K562 (cell line): Measurements from ENCODE around the gene POLR2C. TPM values are rescaled to one million over a fixed set of nuclear protein-coding genes. Genes with fewer than 3 reads are reported as not detected.

Source experiments
- ATAC-seq: fragments of 200-7000 bp; cut with Tn5 transposase; 3 replicates; pipeline ENCODE4 v1.9.1; 2020; ENCODE audit warnings: moderate library complexity
- BruUV-seq: library from RNA; stranded (reverse); fragments of 400-500 nt; replicated peaks from 2 replicates; lab custom pipeline; 2021; lab: Mats Ljungman, UMichigan
- CTCF ChIA-PET: fragments of 300-600 bp; formaldehyde crosslinking; extraction: SDS; loops from one replicate; lab custom pipeline; 2021; ENCODE audit warnings: low intra/inter-chr PET ratio; lab: Yijun Ruan, JAX
- POLR2A ChIA-PET: fragments of 300-600, 350-650 bp; sonication (Branson Sonifier 250); formaldehyde crosslinking; extraction: SDS; loops from one replicate; lab custom pipeline; 2021; ENCODE audit warnings: antibody characterized with exemption, inconsistent platforms; lab: Yijun Ruan, JAX
- DNase-seq, 4 experiments: peaks; one replicate each; pipeline versions ENCODE4 v3.0.0 to v3.0.0-alpha.2; 2011 to 2018; ENCODE audit warnings: low spot score in 3 of 4, mixed read lengths in 3 of 4; ENCODE audit errors: extremely low read depth in 1 of 4
- FAIRE-seq: peaks from 2 replicates; lab custom pipeline; 2011; peaks lifted over from hg19 to GRCh38; lab: Jason Lieb, UNC
- H2AFZ ChIP-seq: 2 replicates; pipeline ENCODE4 v1.6.0; 2011; ENCODE audit warnings: low read depth, low read length, control low read depth, inconsistent platforms
- H3K27ac ChIP-seq: fragments of 200-600 bp; 3 replicates; pipeline ENCODE4 v1.8.0; 2011; ENCODE audit warnings: low read depth, mild to moderate bottlenecking, control low read depth, inconsistent platforms, low read length, moderate library complexity, mixed read lengths; ENCODE audit errors: extremely low read depth
- H3K27me3 ChIP-seq, 2 experiments: fragments of 300-600 bp in 1 of 2; 2 replicates in 1 of 2; 3 replicates in 1 of 2; pipeline versions ENCODE4 v1.6.0 to v1.8.0; 2011; ENCODE audit warnings: inconsistent platforms in 2 of 2, low read length in 2 of 2, mild to moderate bottlenecking in 1 of 2, mixed read lengths in 1 of 2, moderate library complexity in 1 of 2; ENCODE audit not compliant: control insufficient read depth in 2 of 2, insufficient read depth in 2 of 2
- H3K36me3 ChIP-seq: fragments of 300-600 bp; 3 replicates; pipeline ENCODE4 v1.8.0; 2011; ENCODE audit warnings: mild to moderate bottlenecking, low read length, inconsistent platforms; ENCODE audit not compliant: control insufficient read depth, insufficient read depth
- H3K4me1 ChIP-seq, 2 experiments: fragments of 200-600 bp in 1 of 2; replicated peaks in 1 of 2; 2 replicates in 1 of 2; 3 replicates in 1 of 2; pipeline versions ENCODE4 v1.5.1 to v1.8.0; 2011; ENCODE audit warnings: inconsistent platforms in 2 of 2, low read length in 2 of 2, mild to moderate bottlenecking in 1 of 2, mixed read lengths in 1 of 2, moderate library complexity in 1 of 2; ENCODE audit not compliant: control insufficient read depth in 2 of 2, insufficient read depth in 2 of 2
- H3K4me2 ChIP-seq: 2 replicates; pipeline ENCODE4 v1.6.1; 2011; ENCODE audit warnings: low read length, control low read depth, inconsistent platforms, mixed read lengths; ENCODE audit not compliant: insufficient read depth
- H3K4me3 ChIP-seq: fragments of 200-600 bp; sonication (generic), shearing (Covaris generic); 2 replicates; pipeline ENCODE4 v1.5.1; 2016; ENCODE audit warnings: control low read depth, inconsistent platforms
- H3K79me2 ChIP-seq: fragments of 200-600 bp; 3 replicates; pipeline ENCODE4 v1.8.0; 2011; ENCODE audit warnings: low read length, inconsistent platforms; ENCODE audit not compliant: control insufficient read depth, insufficient read depth
- H3K9ac ChIP-seq, 2 experiments: 2 replicates each; pipeline versions ENCODE4 v1.6.0 to v1.6.1; 2011; ENCODE audit warnings: low read depth in 2 of 2, low read length in 2 of 2, control low read depth in 1 of 2, inconsistent platforms in 1 of 2, mild to moderate bottlenecking in 1 of 2, mixed read lengths in 1 of 2; ENCODE audit not compliant: insufficient read depth in 1 of 2
- H3K9me1 ChIP-seq: one replicate; pipeline ENCODE4 v1.6.0; 2011; ENCODE audit warnings: inconsistent platforms, mild to moderate bottlenecking, low read length, moderate library complexity; ENCODE audit not compliant: control insufficient read depth, insufficient read depth
- H3K9me3 ChIP-seq: replicated peaks from 2 replicates; pipeline ENCODE4 v1.5.1; 2011; ENCODE audit warnings: low read depth, low read length, inconsistent platforms; ENCODE audit not compliant: control insufficient read depth, insufficient read depth
- H4K20me1 ChIP-seq: replicated peaks from 2 replicates; pipeline ENCODE4 v1.6.1; 2011; ENCODE audit warnings: low read length, inconsistent platforms, mixed read lengths; ENCODE audit not compliant: control insufficient read depth, insufficient read depth
- CAMTA2 ChIP-seq: fragments of 250-450 bp; sonication (Bioruptor Pico); conservative IDR thresholded peaks from 2 replicates; pipeline ENCODE4 v1.5.1; 2022
- CTCF ChIP-seq, 3 experiments: IDR thresholded peaks in 2 of 3; conservative IDR thresholded peaks in 1 of 3; 2 replicates each; pipeline ENCODE4 v1.5.1; 2011 to 2012; ENCODE audit warnings: low read length in 3 of 3, mild to moderate bottlenecking in 3 of 3, control low read depth in 2 of 3, improper control_type of control experiment in 1 of 3, inconsistent platforms in 1 of 3, low read depth in 1 of 3, mixed read lengths in 1 of 3, moderate library complexity in 1 of 3; ENCODE audit not compliant: insufficient read depth in 2 of 3
- whole genome bisulfite sequencing: fragments of 100-300 bp; shearing (Covaris generic); methylation state at CpG from one replicate; pipeline ENCODE4 v1.1.6; 2016; ENCODE audit warnings: low coverage, mixed read lengths; ENCODE audit not compliant: insufficient coverage; ENCODE audit errors: missing lambda C conversion rate; 5-methylcytosine and 5-hydroxymethylcytosine counted together
- in situ Hi-C: fragments of 300-500 bp; cut with MboI; formaldehyde crosslinking; loops from 4 replicates; pipeline ENCODE4 v1.15.0; 2018; ENCODE audit warnings: inconsistent platforms, mixed read lengths
- intact Hi-C: fragments of 100-400 bp; cut with micrococcal nuclease; formaldehyde crosslinking; loops from 2 replicates; pipeline ENCODE4 v1.14.2; 2022
- polyA plus RNA-seq, 8 experiments: library from polyadenylated mRNA; depleted of rRNA in 4 of 8; stranded (reverse) in 5 of 8; unstranded in 3 of 8; fragments of >200 nt; fragmentation: Nextera tagmentation in 2 of 8; fragmentation: Illumina TruSeq in 1 of 8; extraction: Ambion mirVana in 2 of 8; extraction: Trizol in 1 of 8; gene quantifications; 2 replicates each; pipeline versions ENCODE4 v1.2.1 to v1.2.3, GENCODE V29; 2011 to 2014; ENCODE audit warnings: inconsistent platforms in 1 of 8, missing spikeins in 1 of 8
- total RNA-seq, 7 experiments: library from RNA; depleted of rRNA in 6 of 7; stranded (reverse); fragments of >200 nt in 6 of 7; fragmentation: Illumina TruSeq in 2 of 7; extraction: Trizol in 2 of 7; gene quantifications; 2 replicates each; pipeline versions ENCODE4 v1.2.1 to v1.2.3, GENCODE V29; 2011 to 2021; ENCODE audit warnings: low replicate concordance in 1 of 7

The POLR2C gene
- total and polyA plus RNA-seq, 9 of the 15 experiments (the other 6 are each of a cell fraction or from before 2014, with no cell fraction given): 70.3 to 163 (median 92.3) TPM

GRCh38 chr16:57518520-57518919, 56.0 kb downstream of the POLR2C start:
- WGBS: 47% methylated on average over 8 of the region's 13 CpGs
- H4K20me1 ChIP-seq: no peaks in the 10 kb centered on the region
- intact Hi-C loops (loop anchor here (10.0 kb wide), 1 partner anchor 434 kb away; no protein-coding TSS in a partner anchor), in situ Hi-C loops (loop anchor here (5.0 kb wide), 3 partner anchors 41 to 216 kb away; no protein-coding TSS in a partner anchor)
- ATAC-seq (peak; percentile 24; the same call in 1 of the 3 replicates), DNase-seq (no peak), FAIRE-seq (no peak)
- no peak overlapping the region for H3K9ac ChIP-seq
- ChIA-PET CTCF (interaction anchor here (1.9 to 3.3 kb wide), 4 partner anchors 42 to 217 kb away, joined by 6 to 44 read pairs (median 24); partner anchors contain the start of gene POLR2C), POLR2A (interaction anchor here (1.1 to 1.6 kb wide), 3 partner anchors 7 to 31 kb away, joined by 3 to 6 read pairs (median 4); no protein-coding TSS in a partner anchor)
- H3K36me3 ChIP-seq: no peaks in the 10 kb centered on the region
- no peaks in the 10 kb centered on the region for H3K27me3 ChIP-seq
- no peak overlapping the region for H3K4me3 ChIP-seq
- no peaks in the 10 kb centered on the region for H3K9me3 ChIP-seq
- no peak for TF ChIP-seq CAMTA2 (CRISPR knock-in tag)
- 0 out of 6 replicates have a peak, but pooled peaks of 1 of the 3 experiments have one; percentile 6 for TF ChIP-seq CTCF (IDR thresholded peaks at IDR 0.05 in 2 of 3, conservative IDR thresholded peaks at IDR 0.05 in 1 of 3; ENCODE audit: insufficient read depth in 2 of 3, low read depth in 1 of 3, low read length in 3 of 3)
- no peak overlapping the region for H3K27ac ChIP-seq
- no peak overlapping the region for H3K4me2 ChIP-seq
- H3K4me1 ChIP-seq: peaks cover 0 to 15% of the 10 kb centered on the region in 2 experiments; a peak in 2 of 5 replicates
- no TSS peak for BruUV-seq
- no peak overlapping the region for H2AFZ ChIP-seq
- H3K79me2 ChIP-seq: no peaks in the 10 kb centered on the region
- peaks cover 2% of the 10 kb centered on the region for H3K9me1 ChIP-seq
